Loucy (cell line): ENCODE results near the gene TECTB.

ENCODE experiments used
- EZH2phosphoT487 ChIP-seq: fragments of 200-600 bp; IDR thresholded peaks from 2 replicates; pipeline ENCODE4 v1.6.1; 2018; ENCODE audit warnings: antibody characterized with exemption, mild to moderate bottlenecking, moderate library complexity, borderline replicate concordance
- TF ChIP-seq, protein P1 (sequence below): fragments of 200-600 bp; sonication (generic); conservative IDR thresholded peaks from 2 replicates; pipeline ENCODE4 v1.5.1; 2014; ENCODE audit warnings: mild to moderate bottlenecking, antibody characterized with exemption, low read length

GRCh38 chr10:112290054-112290373 is 6.8 kb downstream of the TECTB start:
- TF ChIP-seq, protein P1, sequence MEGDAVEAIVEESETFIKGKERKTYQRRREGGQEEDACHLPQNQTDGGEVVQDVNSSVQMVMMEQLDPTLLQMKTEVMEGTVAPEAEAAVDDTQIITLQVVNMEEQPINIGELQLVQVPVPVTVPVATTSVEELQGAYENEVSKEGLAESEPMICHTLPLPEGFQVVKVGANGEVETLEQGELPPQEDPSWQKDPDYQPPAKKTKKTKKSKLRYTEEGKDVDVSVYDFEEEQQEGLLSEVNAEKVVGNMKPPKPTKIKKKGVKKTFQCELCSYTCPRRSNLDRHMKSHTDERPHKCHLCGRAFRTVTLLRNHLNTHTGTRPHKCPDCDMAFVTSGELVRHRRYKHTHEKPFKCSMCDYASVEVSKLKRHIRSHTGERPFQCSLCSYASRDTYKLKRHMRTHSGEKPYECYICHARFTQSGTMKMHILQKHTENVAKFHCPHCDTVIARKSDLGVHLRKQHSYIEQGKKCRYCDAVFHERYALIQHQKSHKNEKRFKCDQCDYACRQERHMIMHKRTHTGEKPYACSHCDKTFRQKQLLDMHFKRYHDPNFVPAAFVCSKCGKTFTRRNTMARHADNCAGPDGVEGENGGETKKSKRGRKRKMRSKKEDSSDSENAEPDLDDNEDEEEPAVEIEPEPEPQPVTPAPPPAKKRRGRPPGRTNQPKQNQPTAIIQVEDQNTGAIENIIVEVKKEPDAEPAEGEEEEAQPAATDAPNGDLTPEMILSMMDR: no peak
- TF ChIP-seq EZH2phosphoT487: no peak
